HG03469 (cell line): ENCODE results near the gene TAOK3.

ENCODE experiments used
- ATAC-seq: cut with Tn5 transposase; IDR thresholded peaks from one replicate; pipeline ENCODE4 v1.9.1; 2021; ENCODE audit warnings: mild to moderate bottlenecking, moderate library complexity, moderate number of reproducible peaks; ENCODE audit not compliant: unreplicated experiment

The TAOK3 gene

GRCh38 chr12:118103601-118104382, 268.9 kb downstream of the TAOK3 start, which contains the start of gene VSIG10:
VSIG10 (minus strand) TSS chr12:118104011; CDS start chr12:118103671, 340 bp downstream.
- ATAC-seq = no peak

- no peak for ATAC-seq
Measured at GRCh38 chr12:118103201-118103600, 269.5 kb downstream of the TAOK3 start.

GRCh38 chr12:118102609-118103008, 270.1 kb downstream of the TAOK3 start:
- ATAC-seq = no peak

- ATAC-seq = no peak
Measured at GRCh38 chr12:118102070-118102469, 270.6 kb downstream of the TAOK3 start.

- ATAC-seq = no peak
Measured at GRCh38 chr12:118101051-118101450, 271.7 kb downstream of the TAOK3 start.
